CD4-positive, alpha-beta T cell (primary cell): ENCODE data around the gene CAMKK2. TPM values are rescaled to one million over a fixed set of nuclear protein-coding genes. Genes with fewer than 3 reads are reported as not detected.
A peak's percentile ranks its signal among the peaks of the same experiment; 100 is the strongest.

ENCODE experiments used
- ATAC-seq: fragments of 200-7000 bp; cut with Tn5 transposase; one replicate; pipeline ENCODE4 v1.10.0; 2022; ENCODE audit warnings: mild to moderate bottlenecking; ENCODE audit not compliant: poor library complexity
- CTCF ChIA-PET: fragments of 350-600 bp; sonication (Branson Sonifier 250); formaldehyde crosslinking; loops from one replicate; lab custom pipeline; 2021; ENCODE audit warnings: antibody characterized with exemption, inconsistent platforms; lab: Charles Lee
- POLR2A ChIA-PET: fragments of 350-600 bp; sonication (Branson Sonifier 250); formaldehyde crosslinking; loops from one replicate; lab custom pipeline; 2021; ENCODE audit warnings: antibody characterized with exemption, inconsistent platforms; lab: Charles Lee
- DNase-seq, 14 experiments: peaks; one replicate each; pipeline ENCODE4 v3.0.0-alpha.2; 2013 to 2020; ENCODE audit warnings: mixed read lengths in 2 of 14
- H3K27ac ChIP-seq, 2 donors: one replicate each; pipeline versions ENCODE4 v1.5.1 to v1.7.0; 2013; ENCODE audit warnings: low read length in 2 of 2, low read depth in 1 of 2, mild to moderate bottlenecking in 1 of 2
- H3K27me3 ChIP-seq, 2 experiments: 1 replicate in 1 of 2; 2 replicates in 1 of 2; pipeline versions ENCODE4 v1.6.1 to v1.7.0; 2013; ENCODE audit warnings: low read length in 2 of 2, control low read depth in 1 of 2, mild to moderate bottlenecking in 1 of 2, moderate library complexity in 1 of 2; ENCODE audit not compliant: insufficient read depth in 2 of 2, control insufficient read depth in 1 of 2
- H3K36me3 ChIP-seq: one replicate; pipeline ENCODE4 v1.6.1; 2013; ENCODE audit warnings: low read length, control low read depth; ENCODE audit not compliant: insufficient read depth
- H3K4me1 ChIP-seq: one replicate; pipeline ENCODE4 v1.6.1; 2013; ENCODE audit warnings: low read length, control low read depth; ENCODE audit not compliant: insufficient read depth
- H3K4me3 ChIP-seq: one replicate; pipeline ENCODE4 v1.5.1; 2013; ENCODE audit warnings: mild to moderate bottlenecking, low read length, moderate library complexity
- H3K9me3 ChIP-seq, 2 experiments: 1 replicate in 1 of 2; 2 replicates in 1 of 2; pipeline versions ENCODE4 v1.6.1 to v1.7.0; 2013; ENCODE audit warnings: low read length in 2 of 2, mild to moderate bottlenecking in 2 of 2, control low read depth in 1 of 2, moderate library complexity in 1 of 2; ENCODE audit not compliant: control insufficient read depth in 1 of 2, insufficient read depth in 1 of 2
- H3K27ac Mint-ChIP-seq: one replicate; pipeline ENCODE4 v1.8.0; 2020; ENCODE audit warnings: mixed read lengths
- H3K27me3 Mint-ChIP-seq: one replicate; pipeline ENCODE4 v1.8.0; 2021; ENCODE audit warnings: mixed read lengths
- H3K36me3 Mint-ChIP-seq: one replicate; pipeline ENCODE4 v1.8.0; 2021; ENCODE audit warnings: low read depth, mixed read lengths
- H3K4me1 Mint-ChIP-seq: one replicate; pipeline ENCODE4 v1.8.0; 2021; ENCODE audit warnings: low read depth, mixed read lengths
- H3K4me3 Mint-ChIP-seq: one replicate; pipeline ENCODE4 v1.8.0; 2020; ENCODE audit warnings: mild to moderate bottlenecking, mixed read lengths
- H3K9me3 Mint-ChIP-seq: one replicate; pipeline ENCODE4 v1.8.0; 2020; ENCODE audit warnings: mixed read lengths
- intact Hi-C, 2 experiments: fragments of 100-400 bp; cut with DNase I in 1 of 2; cut with micrococcal nuclease in 1 of 2; formaldehyde crosslinking; loops; one replicate each; pipeline versions ENCODE4 v1.15.1 to v1.9.0; 2023 to 2025; cut with DNase I, micrococcal nuclease
- total RNA-seq, 174 experiments: library from RNA in 2 of 174; stranded (reverse) in 2 of 174; gene quantifications; one replicate each; pipeline ENCODE4 v1.2.3 and lab custom pipeline; 2021 to 2026
- TF ChIP-seq, protein P1 (sequence below): fragments of 200-600 bp; IDR thresholded peaks from one replicate; pipeline ENCODE4 v1.8.0; 2022; ENCODE audit warnings: antibody characterized with exemption, mild to moderate bottlenecking

Gene CAMKK2
- total RNA-seq, 2 experiments from 2014 or later, result 6.7 to 6.8 TPM

GRCh38 chr12:121337416-121337815 lies 40.9 kb upstream of the CAMKK2 start:
- ATAC-seq (no peak), DNase-seq (no peak)
- Mint-ChIP-seq H3K4me3 (no peak overlapping the region), H3K36me3 (peaks cover 72% of the 10 kb centered on the region), H3K27me3 (no peaks in the 10 kb centered on the region), H3K27ac (peak overlapping the region; percentile 42), H3K4me1 (peaks cover 7% of the 10 kb centered on the region), H3K9me3 (no peaks in the 10 kb centered on the region)
- H3K4me3 ChIP-seq, result no peak overlapping the region
- H3K4me1 ChIP-seq, result no peaks in the 10 kb centered on the region
- TF ChIP-seq, protein P1, sequence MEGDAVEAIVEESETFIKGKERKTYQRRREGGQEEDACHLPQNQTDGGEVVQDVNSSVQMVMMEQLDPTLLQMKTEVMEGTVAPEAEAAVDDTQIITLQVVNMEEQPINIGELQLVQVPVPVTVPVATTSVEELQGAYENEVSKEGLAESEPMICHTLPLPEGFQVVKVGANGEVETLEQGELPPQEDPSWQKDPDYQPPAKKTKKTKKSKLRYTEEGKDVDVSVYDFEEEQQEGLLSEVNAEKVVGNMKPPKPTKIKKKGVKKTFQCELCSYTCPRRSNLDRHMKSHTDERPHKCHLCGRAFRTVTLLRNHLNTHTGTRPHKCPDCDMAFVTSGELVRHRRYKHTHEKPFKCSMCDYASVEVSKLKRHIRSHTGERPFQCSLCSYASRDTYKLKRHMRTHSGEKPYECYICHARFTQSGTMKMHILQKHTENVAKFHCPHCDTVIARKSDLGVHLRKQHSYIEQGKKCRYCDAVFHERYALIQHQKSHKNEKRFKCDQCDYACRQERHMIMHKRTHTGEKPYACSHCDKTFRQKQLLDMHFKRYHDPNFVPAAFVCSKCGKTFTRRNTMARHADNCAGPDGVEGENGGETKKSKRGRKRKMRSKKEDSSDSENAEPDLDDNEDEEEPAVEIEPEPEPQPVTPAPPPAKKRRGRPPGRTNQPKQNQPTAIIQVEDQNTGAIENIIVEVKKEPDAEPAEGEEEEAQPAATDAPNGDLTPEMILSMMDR, result no peak
- ChIA-PET POLR2A (no interaction called here), CTCF (no interaction called here)
- no peaks in the 10 kb centered on the region for H3K9me3 ChIP-seq
- no peaks in the 10 kb centered on the region for H3K27me3 ChIP-seq
- intact Hi-C loops, result no loop called here
- peaks cover 72% of the 10 kb centered on the region for H3K36me3 ChIP-seq
- no peak overlapping the region for H3K27ac ChIP-seq

GRCh38 chr12:121334513-121335343 lies 38.2 kb upstream of the CAMKK2 start:
- Mint-ChIP-seq H3K36me3 (peaks cover 76% of the 10 kb centered on the region), H3K27ac (peak overlapping the region; percentile 58)

DNA sequence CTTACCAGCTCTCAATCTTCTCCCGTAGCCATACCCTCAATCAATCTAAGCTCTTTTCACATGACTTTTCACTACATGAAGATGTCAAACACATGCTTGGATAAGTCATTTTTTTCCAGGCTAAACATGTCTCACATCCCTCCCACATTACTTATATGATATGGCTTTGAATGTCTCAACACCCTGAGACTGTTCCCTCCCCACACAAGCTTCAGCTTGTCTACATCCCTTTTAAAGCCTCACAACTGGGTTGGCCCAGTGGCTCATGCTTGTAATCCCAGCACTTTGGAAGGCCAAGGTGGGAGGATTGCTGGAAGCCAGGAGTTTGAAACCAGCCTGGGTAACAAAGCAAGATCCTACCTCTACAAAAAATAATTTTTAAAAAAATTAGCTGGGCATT lies 37.2 kb upstream of the CAMKK2 start:
- peaks cover 86% of the 10 kb centered on the region for H3K36me3 Mint-ChIP-seq
- H3K4me1 Mint-ChIP-seq, result peaks cover 7% of the 10 kb centered on the region
- H3K27me3 Mint-ChIP-seq, result no peaks in the 10 kb centered on the region
- H3K9me3 Mint-ChIP-seq, result no peaks in the 10 kb centered on the region
- Histone ChIP-seq H3K27me3 (no peaks in the 10 kb centered on the region), H3K9me3 (no peaks in the 10 kb centered on the region), H3K4me3 (no peak overlapping the region), H3K4me1 (no peaks in the 10 kb centered on the region), H3K27ac (no peak overlapping the region), H3K36me3 (peaks cover 77% of the 10 kb centered on the region)
- H3K27ac Mint-ChIP-seq, result no peak overlapping the region
- POLR2A ChIA-PET, result no interaction called here
- CTCF ChIA-PET, result interaction anchor here (2.3 kb wide), 2 partner anchors 18 to 110 kb away, joined by 10 to 13 read pairs; partner anchors contain the start of gene ANAPC5
- DNase-seq, result no peak
- no peak for ATAC-seq
- TF ChIP-seq, protein P1, result no peak
- intact Hi-C loops, result loop anchor here in 1 of 2 experiments (1.0 kb wide), 1 partner anchor 110 kb away; no protein-coding TSS in a partner anchor
- no peak overlapping the region for H3K4me3 Mint-ChIP-seq

More at GRCh38 chr12:121334513-121335343, 38.2 kb upstream of the CAMKK2 start:
- Histone ChIP-seq H3K27ac (no peak overlapping the region), H3K27me3 (no peaks in the 10 kb centered on the region), H3K4me3 (no peak overlapping the region), H3K36me3 (peaks cover 76% of the 10 kb centered on the region), H3K9me3 (no peaks in the 10 kb centered on the region), H3K4me1 (no peaks in the 10 kb centered on the region)
- H3K4me1 Mint-ChIP-seq, result peaks cover 7% of the 10 kb centered on the region
- H3K4me3 Mint-ChIP-seq, result no peak overlapping the region
- TF ChIP-seq, protein P1, result peak; percentile 95
- ChIA-PET POLR2A (interaction anchor here (0.6 kb wide), 1 partner anchor 475 kb away, joined by 4 read pairs; no protein-coding TSS in a partner anchor), CTCF (interaction anchor here (0.5 to 2.3 kb wide), 12 partner anchors 9 to 1077 kb away, joined by 3 to 13 read pairs (median 4); partner anchors contain the start of gene ANAPC5)
- H3K27me3 Mint-ChIP-seq, result no peaks in the 10 kb centered on the region
- intact Hi-C loops, result loop anchor here in 1 of 2 experiments (1.0 kb wide), 1 partner anchor 109 kb away; no protein-coding TSS in a partner anchor
- peak in 4 of 14 experiments; percentile 24 to 75 (median 71) for DNase-seq
- no peaks in the 10 kb centered on the region for H3K9me3 Mint-ChIP-seq
- ATAC-seq, result peak; percentile 82
